WTC11 (cell line): ENCODE results near the gene ROBO1. TPM values are rescaled to one million over a fixed set of nuclear protein-coding genes. Genes with fewer than 3 reads are reported as not detected.

Source experiments
- ATAC-seq: fragments of 200-7000 bp; cut with Tn5 transposase; 2 replicates; pipeline ENCODE4 v1.10.0; 2021; ENCODE audit warnings: mild to moderate bottlenecking, moderate library complexity
- CTCF ChIA-PET: fragments of 300-600 bp; sonication (Branson Sonifier 250); formaldehyde crosslinking; loops from one replicate; lab custom pipeline; 2021; ENCODE audit warnings: antibody characterized with exemption; lab: Charles Lee
- POLR2A ChIA-PET: fragments of 350-600 bp; sonication (Branson Sonifier 250); formaldehyde crosslinking; loops from one replicate; lab custom pipeline; 2021; ENCODE audit warnings: antibody characterized with exemption; lab: Charles Lee
- DNase-seq: peaks from one replicate; pipeline ENCODE4 v3.0.0; 2021; ENCODE audit warnings: low spot score
- H3K27ac Mint-ChIP-seq: 2 replicates; pipeline ENCODE4 v1.8.0; 2021; ENCODE audit warnings: mixed read lengths
- H3K27me3 Mint-ChIP-seq: 2 replicates; pipeline ENCODE4 v1.8.0; 2021; ENCODE audit warnings: low read depth, mild to moderate bottlenecking, moderate library complexity, mixed read lengths
- H3K36me3 Mint-ChIP-seq: 2 replicates; pipeline ENCODE4 v1.8.0; 2021; ENCODE audit warnings: mixed read lengths
- H3K4me1 Mint-ChIP-seq: 2 replicates; pipeline ENCODE4 v1.8.0; 2022; ENCODE audit warnings: mixed read lengths
- H3K4me3 Mint-ChIP-seq: 2 replicates; pipeline ENCODE4 v1.8.0; 2021; ENCODE audit warnings: mild to moderate bottlenecking, moderate library complexity, mixed read lengths
- H3K9me3 Mint-ChIP-seq: 2 replicates; pipeline ENCODE4 v1.8.0; 2021; ENCODE audit warnings: mixed read lengths
- CBFB ChIP-seq: sonication (generic); formaldehyde crosslinking; IDR thresholded peaks from 2 replicates; pipeline ENCODE4 v1.8.1; 2022; ENCODE audit warnings: mild to moderate bottlenecking, low read depth, missing genetic modification reagents
- CDX4 ChIP-seq: fragments of 250-450 bp; sonication (Bioruptor Pico); IDR thresholded peaks from 2 replicates; pipeline ENCODE4 v1.9.0; 2021; ENCODE audit warnings: moderate library complexity, mild to moderate bottlenecking, inconsistent platforms, borderline replicate concordance
- ETV6 ChIP-seq: sonication (generic); formaldehyde crosslinking; IDR thresholded peaks from 2 replicates; pipeline ENCODE4 v1.8.1; 2022; ENCODE audit warnings: mild to moderate bottlenecking, missing genetic modification reagents
- FOXP1 ChIP-seq: sonication (generic); formaldehyde crosslinking; IDR thresholded peaks from 2 replicates; pipeline ENCODE4 v1.8.0; 2022; ENCODE audit warnings: missing genetic modification reagents, mild to moderate bottlenecking, moderate library complexity, borderline replicate concordance
- HMGA2 ChIP-seq: fragments of 250-450 bp; sonication (Bioruptor Pico); IDR thresholded peaks from 2 replicates; pipeline ENCODE4 v1.4.0; 2021; ENCODE audit warnings: mild to moderate bottlenecking, moderate library complexity
- JUN ChIP-seq: sonication (generic); formaldehyde crosslinking; IDR thresholded peaks from 2 replicates; pipeline ENCODE4 v1.8.0; 2023; ENCODE audit warnings: mild to moderate bottlenecking, missing genetic modification reagents
- TEAD1 ChIP-seq: sonication (generic); formaldehyde crosslinking; IDR thresholded peaks from 2 replicates; pipeline ENCODE4 v1.8.0; 2022; ENCODE audit warnings: mild to moderate bottlenecking, missing genetic modification reagents
- USF2 ChIP-seq: sonication (generic); formaldehyde crosslinking; IDR thresholded peaks from 2 replicates; pipeline ENCODE4 v1.8.1; 2023; ENCODE audit warnings: mild to moderate bottlenecking, missing genetic modification reagents, moderate library complexity
- ZNF121 ChIP-seq: sonication (generic); formaldehyde crosslinking; IDR thresholded peaks from 2 replicates; pipeline ENCODE4 v1.8.0; 2023; ENCODE audit warnings: missing genetic modification reagents
- ZNF138 ChIP-seq: sonication (generic); formaldehyde crosslinking; conservative IDR thresholded peaks from 2 replicates; pipeline ENCODE4 v1.8.1; 2022; ENCODE audit warnings: mild to moderate bottlenecking, moderate library complexity, missing genetic modification reagents
- total RNA-seq: library from RNA; stranded (reverse); gene quantifications from 3 replicates; pipeline ENCODE4 v1.2.3, GENCODE V29; 2021
- TF ChIP-seq, protein P1 (sequence below): fragments of 250-450 bp; sonication (Bioruptor Pico); conservative IDR thresholded peaks from 2 replicates; pipeline ENCODE4 v1.9.0; 2021; ENCODE audit warnings: mild to moderate bottlenecking
- TF ChIP-seq, protein P2 (sequence below): fragments of 250-450 bp; sonication (Bioruptor Pico); IDR thresholded peaks from 2 replicates; pipeline ENCODE4 v1.8.0; 2021; ENCODE audit warnings: mild to moderate bottlenecking
- TF ChIP-seq, protein P3 (sequence below): sonication (generic); formaldehyde crosslinking; IDR thresholded peaks from 2 replicates; pipeline ENCODE4 v1.8.0; 2023; ENCODE audit warnings: missing genetic modification reagents

ROBO1 gene
- total RNA-seq, 1 experiment from 2014 or later: 90.9 TPM

- TF ChIP-seq, protein P1, sequence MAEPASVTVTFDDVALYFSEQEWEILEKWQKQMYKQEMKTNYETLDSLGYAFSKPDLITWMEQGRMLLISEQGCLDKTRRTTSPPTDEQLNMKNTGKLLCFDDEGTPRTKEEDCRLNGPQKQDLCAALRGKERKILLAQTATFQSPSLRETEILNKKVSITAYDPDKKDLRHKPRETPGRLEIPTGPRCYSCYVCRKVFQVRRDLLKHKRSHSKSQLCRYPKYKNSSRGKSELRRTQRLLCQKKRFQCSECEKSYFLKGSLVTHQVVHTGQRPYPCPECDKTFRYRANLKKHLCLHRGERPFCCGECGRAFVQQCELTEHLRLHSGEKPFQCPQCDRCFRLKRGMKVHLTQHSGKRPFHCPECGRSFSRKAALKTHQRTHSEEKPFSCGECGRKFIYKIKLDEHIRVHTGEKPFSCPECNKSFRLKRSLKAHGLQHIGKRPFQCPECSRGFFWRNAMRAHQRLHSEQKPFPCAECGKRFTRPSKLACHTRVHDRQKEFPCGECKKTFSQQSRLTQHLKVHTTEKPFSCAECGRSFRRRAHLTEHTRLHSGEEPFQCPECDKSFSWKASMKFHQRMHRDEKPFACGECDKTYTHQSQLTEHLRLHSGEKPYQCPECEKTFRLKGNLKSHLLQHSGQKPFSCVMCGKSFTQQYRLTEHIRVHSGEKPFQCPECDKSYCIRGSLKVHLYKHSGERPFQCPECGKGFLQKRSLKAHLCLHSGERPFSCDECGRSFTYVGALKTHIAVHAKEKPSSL (CRISPR knock-in tag): no peak
- no peak for TF ChIP-seq TEAD1
- TF ChIP-seq ZNF121 (CRISPR knock-in tag): no peak
- no peak for TF ChIP-seq CBFB
- no peak for TF ChIP-seq HMGA2 (CRISPR knock-in tag)
- no peak for TF ChIP-seq ZNF138
- TF ChIP-seq, protein P2, sequence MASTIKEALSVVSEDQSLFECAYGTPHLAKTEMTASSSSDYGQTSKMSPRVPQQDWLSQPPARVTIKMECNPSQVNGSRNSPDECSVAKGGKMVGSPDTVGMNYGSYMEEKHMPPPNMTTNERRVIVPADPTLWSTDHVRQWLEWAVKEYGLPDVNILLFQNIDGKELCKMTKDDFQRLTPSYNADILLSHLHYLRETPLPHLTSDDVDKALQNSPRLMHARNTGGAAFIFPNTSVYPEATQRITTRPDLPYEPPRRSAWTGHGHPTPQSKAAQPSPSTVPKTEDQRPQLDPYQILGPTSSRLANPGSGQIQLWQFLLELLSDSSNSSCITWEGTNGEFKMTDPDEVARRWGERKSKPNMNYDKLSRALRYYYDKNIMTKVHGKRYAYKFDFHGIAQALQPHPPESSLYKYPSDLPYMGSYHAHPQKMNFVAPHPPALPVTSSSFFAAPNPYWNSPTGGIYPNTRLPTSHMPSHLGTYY (CRISPR knock-in tag): no peak
- TF ChIP-seq USF2: no peak
- TF ChIP-seq ETV6 (CRISPR knock-in tag): no peak
These were observed 276.7 kb downstream of the ROBO1 start (continued) for GRCh38 chr3:79491029-79491641.

GRCh38 chr3:79490165-79491028 is 277.4 kb downstream of the ROBO1 start:
- ATAC-seq (peak; percentile 74), DNase-seq (peak; percentile 14)
- peak overlapping the region; percentile 63; the same call in 1 of the 2 replicates for H3K27ac Mint-ChIP-seq
- ChIA-PET POLR2A (no interaction called here), CTCF (interaction anchor here (2.0 kb wide), 1 partner anchor 404 kb away, joined by 6 read pairs; no protein-coding TSS in a partner anchor)
- H3K36me3 Mint-ChIP-seq: no peaks in the 10 kb centered on the region
- H3K27me3 Mint-ChIP-seq: no peaks in the 10 kb centered on the region
- TF ChIP-seq, protein P3, sequence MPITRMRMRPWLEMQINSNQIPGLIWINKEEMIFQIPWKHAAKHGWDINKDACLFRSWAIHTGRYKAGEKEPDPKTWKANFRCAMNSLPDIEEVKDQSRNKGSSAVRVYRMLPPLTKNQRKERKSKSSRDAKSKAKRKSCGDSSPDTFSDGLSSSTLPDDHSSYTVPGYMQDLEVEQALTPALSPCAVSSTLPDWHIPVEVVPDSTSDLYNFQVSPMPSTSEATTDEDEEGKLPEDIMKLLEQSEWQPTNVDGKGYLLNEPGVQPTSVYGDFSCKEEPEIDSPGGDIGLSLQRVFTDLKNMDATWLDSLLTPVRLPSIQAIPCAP (CRISPR knock-in tag): no peak
- TF ChIP-seq JUN (CRISPR knock-in tag): no peak
- TF ChIP-seq CDX4 (CRISPR knock-in tag): no peak
- TF ChIP-seq, protein P1 (CRISPR knock-in tag): no peak
- H3K9me3 Mint-ChIP-seq: no peaks in the 10 kb centered on the region
- no peak overlapping the region for H3K4me3 Mint-ChIP-seq
- H3K4me1 Mint-ChIP-seq: peaks cover 20% of the 10 kb centered on the region

GRCh38 chr3:79488407-79488806 is 279.4 kb downstream of the ROBO1 start:
- peaks cover 20% of the 10 kb centered on the region for H3K4me1 Mint-ChIP-seq
- TF ChIP-seq FOXP1 (CRISPR knock-in tag): no peak
- TF ChIP-seq, all 79 proteins: peak for 0
- no peaks in the 10 kb centered on the region for H3K9me3 Mint-ChIP-seq
- H3K36me3 Mint-ChIP-seq: no peaks in the 10 kb centered on the region
- no peak overlapping the region for H3K4me3 Mint-ChIP-seq
- DNase-seq (no peak), ATAC-seq (no peak)
- H3K27ac Mint-ChIP-seq: no peak overlapping the region
- CTCF ChIA-PET: no interaction called here
- POLR2A ChIA-PET: no interaction called here
- H3K27me3 Mint-ChIP-seq: no peaks in the 10 kb centered on the region
